ENCODE data around the gene CLMP.

DNA sequence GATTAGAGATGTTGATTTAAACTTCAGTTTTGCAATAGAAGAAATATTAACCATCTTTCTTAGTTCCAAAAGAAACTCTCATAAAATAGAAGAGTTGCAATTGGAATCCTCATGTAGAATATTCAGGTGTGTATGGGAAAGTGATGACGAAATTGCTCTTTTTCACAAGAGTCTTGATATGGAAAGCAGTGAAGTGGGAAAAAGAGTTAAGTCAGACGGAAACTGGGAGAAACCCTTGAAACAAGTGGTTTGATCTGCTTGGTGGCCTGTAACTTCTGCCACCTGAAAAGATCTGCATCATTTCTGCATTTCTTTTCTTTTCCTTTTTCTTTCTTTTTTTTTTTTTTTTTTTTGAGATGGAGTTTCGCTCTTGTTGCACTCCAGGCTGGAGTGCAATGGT is 41.8 kb upstream of the CLMP start:
- TF ChIP-seq, protein P1, sequence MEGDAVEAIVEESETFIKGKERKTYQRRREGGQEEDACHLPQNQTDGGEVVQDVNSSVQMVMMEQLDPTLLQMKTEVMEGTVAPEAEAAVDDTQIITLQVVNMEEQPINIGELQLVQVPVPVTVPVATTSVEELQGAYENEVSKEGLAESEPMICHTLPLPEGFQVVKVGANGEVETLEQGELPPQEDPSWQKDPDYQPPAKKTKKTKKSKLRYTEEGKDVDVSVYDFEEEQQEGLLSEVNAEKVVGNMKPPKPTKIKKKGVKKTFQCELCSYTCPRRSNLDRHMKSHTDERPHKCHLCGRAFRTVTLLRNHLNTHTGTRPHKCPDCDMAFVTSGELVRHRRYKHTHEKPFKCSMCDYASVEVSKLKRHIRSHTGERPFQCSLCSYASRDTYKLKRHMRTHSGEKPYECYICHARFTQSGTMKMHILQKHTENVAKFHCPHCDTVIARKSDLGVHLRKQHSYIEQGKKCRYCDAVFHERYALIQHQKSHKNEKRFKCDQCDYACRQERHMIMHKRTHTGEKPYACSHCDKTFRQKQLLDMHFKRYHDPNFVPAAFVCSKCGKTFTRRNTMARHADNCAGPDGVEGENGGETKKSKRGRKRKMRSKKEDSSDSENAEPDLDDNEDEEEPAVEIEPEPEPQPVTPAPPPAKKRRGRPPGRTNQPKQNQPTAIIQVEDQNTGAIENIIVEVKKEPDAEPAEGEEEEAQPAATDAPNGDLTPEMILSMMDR (IDR thresholded peaks at IDR 0.05; ENCODE audit: low read depth, low read length, poor library complexity, severe bottlenecking), result no peak
- TF ChIP-seq EZH2phosphoT487 (IDR thresholded peaks at IDR 0.05; ENCODE audit: borderline replicate concordance, low read length), result no peak
